ENCODE measurements around the gene LRP2.

- TF ChIP-seq CTCF (IDR thresholded peaks at IDR 0.05) = no peak
- TF ChIP-seq POLR2A (IDR thresholded peaks at IDR 0.05) = no peak
Measured at GRCh38 chr2:169388161-169388560, 25.8 kb upstream of the LRP2 start.
